BJ (cell line): Measurements from ENCODE around the gene MBD5. TPM values are rescaled to one million over a fixed set of nuclear protein-coding genes. Genes with fewer than 3 reads are reported as not detected.

ENCODE experiments used
- CTCF ChIA-PET: fragments of 350-600 bp; formaldehyde crosslinking; extraction: SDS; loops from one replicate; lab custom pipeline; 2021; ENCODE audit warnings: antibody characterized with exemption, inconsistent platforms; lab: Yijun Ruan, JAX
- POLR2A ChIA-PET: fragments of 300-600 bp; sonication (Branson Sonifier 250); formaldehyde crosslinking; extraction: SDS; loops from one replicate; lab custom pipeline; 2021; ENCODE audit warnings: antibody characterized with exemption; lab: Charles Lee
- DNase-seq: peaks from one replicate; pipeline ENCODE4 v3.0.0-alpha.2; 2011; ENCODE audit warnings: low read depth
- H3K27me3 ChIP-seq: 2 replicates; pipeline ENCODE4 v1.6.0; 2011; ENCODE audit warnings: low read length; ENCODE audit not compliant: control insufficient read depth, insufficient read depth
- H3K36me3 ChIP-seq: 2 replicates; pipeline ENCODE4 v1.5.1; 2011; ENCODE audit warnings: low read length; ENCODE audit not compliant: control insufficient read depth, insufficient read depth
- H3K4me3 ChIP-seq: 2 replicates; pipeline ENCODE4 v1.5.1; 2011; ENCODE audit warnings: low read depth, mild to moderate bottlenecking, control low read depth, low read length
- CTCF ChIP-seq: IDR thresholded peaks from 2 replicates; pipeline ENCODE4 v1.5.1; 2011; ENCODE audit warnings: low read depth, mild to moderate bottlenecking, control low read depth, inconsistent platforms, low read length, moderate library complexity; ENCODE audit not compliant: insufficient read depth
- polyA plus RNA-seq: library from polyadenylated mRNA; depleted of rRNA; stranded (reverse); fragments of >200 nt; gene quantifications from 2 replicates; pipeline ENCODE4 v1.2.3, GENCODE V29; 2011

The MBD5 gene
- polyA plus RNA-seq, 1 experiment = 20.4 TPM

GRCh38 chr2:148479398-148479797 lies 458.5 kb downstream of the MBD5 start:
- CTCF ChIA-PET = no interaction called here
- no peaks in the 10 kb centered on the region for H3K36me3 ChIP-seq
- POLR2A ChIA-PET = no interaction called here
- no peaks in the 10 kb centered on the region for H3K27me3 ChIP-seq
- DNase-seq = no peak
- no peak overlapping the region for H3K4me3 ChIP-seq
- TF ChIP-seq CTCF = no peak

DNA sequence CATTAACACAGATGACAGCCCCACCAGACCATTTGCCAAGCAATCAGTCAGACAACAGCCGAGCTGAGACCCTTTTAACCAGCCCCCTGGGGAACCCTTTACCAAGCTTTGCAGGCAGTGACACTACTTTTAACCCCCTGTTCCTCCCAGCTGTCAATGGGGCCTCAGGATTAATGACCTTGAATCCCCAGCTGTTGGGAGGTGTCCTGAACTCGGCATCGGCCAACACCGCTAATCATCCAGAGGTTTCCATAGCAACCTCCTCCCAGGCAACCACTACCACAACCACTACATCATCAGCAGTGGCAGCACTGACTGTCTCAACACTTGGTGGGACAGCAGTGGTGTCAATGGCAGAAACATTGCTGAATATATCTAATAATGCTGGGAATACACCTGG lies 462.8 kb downstream of the MBD5 start:
- no peak for TF ChIP-seq CTCF
- no peak for DNase-seq
- Histone ChIP-seq H3K27me3 (no peaks in the 10 kb centered on the region), H3K36me3 (no peaks in the 10 kb centered on the region), H3K4me3 (no peak overlapping the region)
- ChIA-PET POLR2A (no interaction called here), CTCF (no interaction called here)

GRCh38 chr2:148484066-148484465 lies 463.2 kb downstream of the MBD5 start:
- Histone ChIP-seq H3K27me3 (no peaks in the 10 kb centered on the region), H3K36me3 (no peaks in the 10 kb centered on the region), H3K4me3 (no peak overlapping the region)
- DNase-seq = no peak
- POLR2A ChIA-PET = no interaction called here
- no peak for TF ChIP-seq CTCF
- CTCF ChIA-PET = interaction anchor here (1.1 kb wide), 1 partner anchor 15 kb away, joined by 3 read pairs; no protein-coding TSS in a partner anchor

DNA sequence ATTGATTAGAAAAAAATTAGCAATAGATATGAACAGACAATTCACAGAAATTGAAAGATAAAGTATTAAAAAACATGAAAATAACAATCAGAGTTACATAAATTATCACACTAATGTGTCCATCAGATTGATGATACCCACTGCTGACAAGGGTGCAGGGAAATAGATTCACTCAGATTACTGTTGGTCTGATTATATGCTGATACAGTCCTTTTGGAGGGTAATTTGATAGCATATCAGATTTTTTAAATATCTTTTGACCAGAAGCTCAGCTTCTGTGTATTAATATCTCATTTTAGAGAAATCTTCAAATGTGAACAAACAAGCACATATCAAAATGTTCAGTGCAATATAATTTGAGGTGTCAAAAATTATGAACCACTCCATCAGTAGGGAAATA lies 465.8 kb downstream of the MBD5 start:
- CTCF ChIA-PET = interaction anchor here (0.8 to 0.9 kb wide), 2 partner anchors 11 to 22 kb away, joined by 3 read pairs; no protein-coding TSS in a partner anchor

GRCh38 chr2:148487439-148487838 lies 466.5 kb downstream of the MBD5 start:
- TF ChIP-seq CTCF = no peak
- ChIA-PET POLR2A (interaction anchor here (0.6 kb wide), 1 partner anchor 21 kb away, joined by 3 read pairs; no protein-coding TSS in a partner anchor), CTCF (interaction anchor here (0.9 kb wide), 1 partner anchor 22 kb away, joined by 3 read pairs; no protein-coding TSS in a partner anchor)
- no peak for DNase-seq
- no peak overlapping the region for H3K4me3 ChIP-seq
- H3K36me3 ChIP-seq = no peaks in the 10 kb centered on the region; the same call in 1 of the 2 replicates
- H3K27me3 ChIP-seq = no peaks in the 10 kb centered on the region

More for the DNA sequence above, 465.8 kb downstream of the MBD5 start:
- TF ChIP-seq CTCF = no peak
- no peaks in the 10 kb centered on the region; the same call in 1 of the 2 replicates for H3K36me3 ChIP-seq
- H3K27me3 ChIP-seq = no peaks in the 10 kb centered on the region
- H3K4me3 ChIP-seq = no peak overlapping the region
- DNase-seq = no peak
- POLR2A ChIA-PET = no interaction called here
